H9 (cell line): Measurements from ENCODE around the gene ANGEL1. TPM values are rescaled to one million over a fixed set of nuclear protein-coding genes. Genes with fewer than 3 reads are reported as not detected.

Experiments
- DNase-seq: peaks from one replicate; pipeline ENCODE4 v3.0.0-alpha.2; 2017
- H2AFZ ChIP-seq: one replicate; pipeline ENCODE4 v1.6.1; 2013; ENCODE audit warnings: mild to moderate bottlenecking, low read length, control low read depth, moderate library complexity
- H2AK5ac ChIP-seq: 2 replicates; pipeline ENCODE4 v1.6.1; 2013; ENCODE audit warnings: low read length, control low read depth, mixed read lengths; ENCODE audit not compliant: insufficient read length
- H2BK120ac ChIP-seq: one replicate; pipeline ENCODE4 v1.6.1; 2013; ENCODE audit warnings: low read depth, mild to moderate bottlenecking, low read length, control low read depth, inconsistent platforms; ENCODE audit not compliant: poor library complexity, severe bottlenecking
- H2BK12ac ChIP-seq: 2 replicates; pipeline ENCODE4 v1.6.1; 2013; ENCODE audit warnings: low read length, control low read depth, mixed read lengths, low read depth; ENCODE audit not compliant: insufficient read length
- H2BK15ac ChIP-seq: 2 replicates; pipeline ENCODE4 v1.6.1; 2013; ENCODE audit warnings: low read depth, low read length, control low read depth
- H2BK20ac ChIP-seq: one replicate; pipeline ENCODE4 v1.6.1; 2013; ENCODE audit warnings: low read depth, mild to moderate bottlenecking, low read length, control low read depth, inconsistent platforms; ENCODE audit not compliant: poor library complexity, severe bottlenecking
- H2BK5ac ChIP-seq: 2 replicates; pipeline ENCODE4 v1.6.1; 2013; ENCODE audit warnings: low read length, control low read depth, mixed read lengths; ENCODE audit not compliant: insufficient read length
- H3K14ac ChIP-seq: 2 replicates; pipeline ENCODE4 v1.6.1; 2013; ENCODE audit warnings: low read length, control low read depth; ENCODE audit not compliant: insufficient read depth
- H3K18ac ChIP-seq: 2 replicates; pipeline ENCODE4 v1.6.1; 2013; ENCODE audit warnings: low read depth, mild to moderate bottlenecking, mixed read lengths, low read length, control low read depth; ENCODE audit not compliant: insufficient read length
- H3K23ac ChIP-seq: 2 replicates; pipeline ENCODE4 v1.6.1; 2013; ENCODE audit warnings: low read length, control low read depth, mixed read lengths, low read depth; ENCODE audit not compliant: insufficient read length
- H3K23me2 ChIP-seq: 2 replicates; pipeline ENCODE4 v1.6.1; 2013; ENCODE audit warnings: low read depth, mild to moderate bottlenecking, mixed read lengths, low read length, control low read depth; ENCODE audit not compliant: insufficient read length, poor library complexity, severe bottlenecking
- H3K27ac ChIP-seq: 2 replicates; pipeline ENCODE4 v1.5.1; 2013; ENCODE audit warnings: low read length, control low read depth, mixed read lengths, low read depth; ENCODE audit not compliant: insufficient read length
- H3K27me3 ChIP-seq: 2 replicates; pipeline ENCODE4 v1.6.1; 2013; ENCODE audit warnings: low read length, control low read depth, inconsistent platforms; ENCODE audit not compliant: insufficient read depth
- H3K4ac ChIP-seq: 2 replicates; pipeline ENCODE4 v1.6.1; 2013; ENCODE audit warnings: low read depth, mild to moderate bottlenecking, control low read depth, inconsistent platforms, low read length, moderate library complexity
- H3K4me1 ChIP-seq: 2 replicates; pipeline ENCODE4 v1.6.1; 2013; ENCODE audit warnings: low read length, control low read depth, inconsistent platforms; ENCODE audit not compliant: insufficient read depth
- H3K4me2 ChIP-seq: 2 replicates; pipeline ENCODE4 v1.6.1; 2013; ENCODE audit warnings: low read length, control low read depth, mixed read lengths; ENCODE audit not compliant: insufficient read length, insufficient read depth
- H3K56ac ChIP-seq: 2 replicates; pipeline ENCODE4 v1.6.1; 2013; ENCODE audit warnings: low read depth, mild to moderate bottlenecking, mixed read lengths, low read length, control low read depth; ENCODE audit not compliant: insufficient read length
- H3K79me1 ChIP-seq: 2 replicates; pipeline ENCODE4 v1.6.1; 2013; ENCODE audit warnings: low read depth, mild to moderate bottlenecking, moderate library complexity, low read length, control low read depth, inconsistent platforms; ENCODE audit not compliant: insufficient read depth, poor library complexity, severe bottlenecking
- H3K79me2 ChIP-seq: 2 replicates; pipeline ENCODE4 v1.6.1; 2013; ENCODE audit warnings: low read length, control low read depth, inconsistent platforms; ENCODE audit not compliant: insufficient read depth
- H3K9ac ChIP-seq: 2 replicates; pipeline ENCODE4 v1.6.1; 2013; ENCODE audit warnings: low read length, control low read depth, mixed read lengths; ENCODE audit not compliant: insufficient read length; ENCODE audit errors: extremely low read depth
- H3K9me3 ChIP-seq: one replicate; pipeline ENCODE4 v1.6.1; 2013; ENCODE audit warnings: low read depth, low read length, inconsistent platforms; ENCODE audit not compliant: control insufficient read depth
- H3T11ph ChIP-seq: one replicate; pipeline ENCODE4 v1.6.1; 2013; ENCODE audit warnings: mild to moderate bottlenecking, low read length, control low read depth, inconsistent platforms
- H4K20me1 ChIP-seq: one replicate; pipeline ENCODE4 v1.6.1; 2013; ENCODE audit not compliant: control insufficient read depth, insufficient read length, insufficient read depth
- H4K5ac ChIP-seq: 2 replicates; pipeline ENCODE4 v1.6.1; 2013; ENCODE audit warnings: low read depth, mild to moderate bottlenecking, mixed read lengths, low read length, control low read depth; ENCODE audit not compliant: insufficient read length
- H4K8ac ChIP-seq: replicated peaks from 2 replicates; pipeline ENCODE4 v1.6.1; 2013; ENCODE audit warnings: low read length, control low read depth, mixed read lengths, low read depth; ENCODE audit not compliant: insufficient read length
- H4K91ac ChIP-seq: 2 replicates; pipeline ENCODE4 v1.6.1; 2013; ENCODE audit warnings: low read depth, mild to moderate bottlenecking, moderate library complexity, mixed read lengths, low read length, control low read depth; ENCODE audit not compliant: insufficient read length
- H3K27ac Mint-ChIP-seq, 3 experiments: 2 replicates in 2 of 3; 3 replicates in 1 of 3; pipeline ENCODE4 v1.8.0; 2020 to 2021; ENCODE audit warnings: mixed read lengths in 3 of 3, mild to moderate bottlenecking in 1 of 3, moderate library complexity in 1 of 3
- H3K27me3 Mint-ChIP-seq: 2 replicates; pipeline ENCODE4 v1.8.0; 2021; ENCODE audit warnings: low read depth, mild to moderate bottlenecking, moderate library complexity, mixed read lengths
- H3K36me3 Mint-ChIP-seq, 3 experiments: 2 replicates in 2 of 3; 3 replicates in 1 of 3; pipeline ENCODE4 v1.8.0; 2020 to 2021; ENCODE audit warnings: low read depth in 3 of 3, mixed read lengths in 3 of 3; ENCODE audit not compliant: insufficient read depth in 1 of 3
- H3K4me1 Mint-ChIP-seq, 2 experiments: 2 replicates each; pipeline ENCODE4 v1.8.0; 2020; ENCODE audit warnings: mixed read lengths in 2 of 2
- H3K4me3 Mint-ChIP-seq, 2 experiments: 2 replicates in 1 of 2; 3 replicates in 1 of 2; pipeline ENCODE4 v1.8.0; 2020 to 2021; ENCODE audit warnings: mild to moderate bottlenecking in 2 of 2, mixed read lengths in 2 of 2, moderate library complexity in 1 of 2
- H3K9me3 Mint-ChIP-seq, 2 experiments: 2 replicates in 1 of 2; 3 replicates in 1 of 2; pipeline ENCODE4 v1.8.0; 2020; ENCODE audit warnings: mild to moderate bottlenecking in 2 of 2, mixed read lengths in 2 of 2, moderate library complexity in 1 of 2
- CTCF ChIP-seq: fragments of 200-600 bp; sonication (generic); conservative IDR thresholded peaks from 3 replicates; pipeline ENCODE4 v1.8.0; 2021; ENCODE audit warnings: antibody characterized with exemption, mild to moderate bottlenecking
- WGBS: extraction: QIAGEN DNeasy Blood & Tissue Kit; methylation state at CpG from one replicate; pipeline ENCODE4 v1.1.7; 2013; ENCODE audit warnings: missing lambda C conversion rate, low lambda C conversion rate, mixed read lengths; ENCODE audit not compliant: insufficient read length; ENCODE audit errors: extremely low coverage; 5-methylcytosine and 5-hydroxymethylcytosine counted together
- total RNA-seq: library from RNA; stranded (reverse); gene quantifications from 2 replicates; pipeline ENCODE4 v1.2.1, GENCODE V29; 2021

ANGEL1 gene
- total RNA-seq, 1 experiment from 2014 or later: 21.5 TPM

GRCh38 chr14:76775695-76776427 lies 36.8 kb downstream of the ANGEL1 start:
- H2BK20ac ChIP-seq: no peak overlapping the region
- H3K79me1 ChIP-seq: no peaks in the 10 kb centered on the region
- H3K14ac ChIP-seq: no peak overlapping the region
- Mint-ChIP-seq H3K4me3 (no peak overlapping the region), H3K4me1 (peaks cover 20 to 33% of the 10 kb centered on the region in 2 experiments), H3K36me3 (peaks cover 0 to 7% (median 5%) of the 10 kb centered on the region in 3 experiments; a peak in 4 of 7 replicates), H3K9me3 (no peaks in the 10 kb centered on the region), H3K27me3 (peaks cover 6% of the 10 kb centered on the region), H3K27ac (no peak overlapping the region; a peak in 1 of 7 replicates)
- H2BK5ac ChIP-seq: no peak overlapping the region
- no peak overlapping the region for H4K8ac ChIP-seq
- no peak overlapping the region for H2BK120ac ChIP-seq
- no peak overlapping the region for H3K27ac ChIP-seq
- H4K20me1 ChIP-seq: no peaks in the 10 kb centered on the region
- no peak overlapping the region for H4K91ac ChIP-seq
- no peak overlapping the region for H3K4ac ChIP-seq
- no CpG with 5 or more reads among the region's 54 CpGs for WGBS
- no peak overlapping the region for H2AFZ ChIP-seq
- H3K9me3 ChIP-seq: no peaks in the 10 kb centered on the region
- H3K23ac ChIP-seq: no peak overlapping the region
- DNase-seq: peak; percentile 29
- H3T11ph ChIP-seq: no peak overlapping the region
- H2BK12ac ChIP-seq: no peak overlapping the region
- TF ChIP-seq CTCF: no peak
- no peak overlapping the region for H3K4me2 ChIP-seq
- H3K56ac ChIP-seq: no peak overlapping the region
- H3K79me2 ChIP-seq: no peaks in the 10 kb centered on the region
- no peaks in the 10 kb centered on the region for H3K23me2 ChIP-seq
- no peak overlapping the region for H3K9ac ChIP-seq
- no peak overlapping the region for H4K5ac ChIP-seq
- no peaks in the 10 kb centered on the region for H3K27me3 ChIP-seq
- H3K4me1 ChIP-seq: no peaks in the 10 kb centered on the region
- no peak overlapping the region for H2BK15ac ChIP-seq
- H2AK5ac ChIP-seq: no peak overlapping the region
- no peak overlapping the region for H3K18ac ChIP-seq
